ENCODE data around the gene DYNC2LI1. TPM values are rescaled to one million over a fixed set of nuclear protein-coding genes. Genes with fewer than 3 reads are reported as not detected.

The DYNC2LI1 gene
- total RNA-seq, 2 experiments from 2014 or later = 19.5 to 28.4 TPM

- no peaks in the 10 kb centered on the region for H3K9me3 Mint-ChIP-seq (ENCODE audit: low read depth)
- no peak overlapping the region for H3K4me3 Mint-ChIP-seq
- ChIA-PET CTCF (interaction anchor here (1.0 kb wide), 1 partner anchor 245 kb away, joined by 3 read pairs; no protein-coding TSS in a partner anchor), POLR2A (no interaction called here)
- intact Hi-C loops (cut with DNase I, micrococcal nuclease) = no loop called here
- no peak overlapping the region for H3K27ac Mint-ChIP-seq
- H3K27me3 Mint-ChIP-seq = peaks cover 25% of the 10 kb centered on the region
- peaks cover 3% of the 10 kb centered on the region for H3K4me1 Mint-ChIP-seq
- DNase-seq (no peak), ATAC-seq (no peak)
- no peaks in the 10 kb centered on the region for H3K36me3 Mint-ChIP-seq (ENCODE audit: low read depth)
These were observed 49.0 kb downstream of the DYNC2LI1 start for GRCh38 chr2:43822839-43823238.

DNA sequence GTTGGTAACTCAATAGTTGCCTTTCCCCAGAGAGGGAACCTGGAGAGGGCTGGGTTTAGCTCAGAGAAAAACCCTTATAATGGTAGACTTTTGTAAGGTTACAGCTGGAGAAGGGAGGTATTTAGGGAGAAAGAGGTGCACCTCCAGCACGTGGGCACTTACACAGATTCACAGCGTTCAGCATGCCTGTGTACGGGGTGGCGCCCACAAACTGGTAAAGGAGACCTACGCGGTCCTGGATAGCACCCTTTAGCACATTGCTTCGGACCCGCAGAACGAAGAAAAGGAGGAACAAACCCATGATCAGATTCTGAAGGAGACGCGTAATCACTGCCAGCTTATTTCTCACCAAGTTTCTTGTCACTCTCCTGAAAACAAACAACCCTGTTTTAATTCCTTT, 49.9 kb downstream of the DYNC2LI1 start:
- no peak overlapping the region for H3K4me3 Mint-ChIP-seq
- H3K27me3 Mint-ChIP-seq = peaks cover 27% of the 10 kb centered on the region
- H3K27ac Mint-ChIP-seq = no peak overlapping the region
- no peaks in the 10 kb centered on the region for H3K36me3 Mint-ChIP-seq (ENCODE audit: low read depth)
- ATAC-seq (no peak), DNase-seq (no peak)
- ChIA-PET POLR2A (no interaction called here), CTCF (interaction anchor here (0.6 kb wide), 1 partner anchor 126 kb away, joined by 5 read pairs; no protein-coding TSS in a partner anchor)
- H3K4me1 Mint-ChIP-seq = no peaks in the 10 kb centered on the region
- H3K9me3 Mint-ChIP-seq (ENCODE audit: low read depth) = no peaks in the 10 kb centered on the region
- intact Hi-C loops (cut with DNase I, micrococcal nuclease) = no loop called here

- DNase-seq (no peak), ATAC-seq (no peak)
- Mint-ChIP-seq H3K27me3 (peaks cover 30% of the 10 kb centered on the region), H3K9me3 (ENCODE audit: low read depth) (no peaks in the 10 kb centered on the region), H3K4me3 (no peak overlapping the region), H3K27ac (no peak overlapping the region), H3K4me1 (no peaks in the 10 kb centered on the region), H3K36me3 (ENCODE audit: low read depth) (no peaks in the 10 kb centered on the region)
- ChIA-PET CTCF (no interaction called here), POLR2A (no interaction called here)
- intact Hi-C loops (cut with DNase I, micrococcal nuclease) = no loop called here
These were observed 50.7 kb downstream of the DYNC2LI1 start for GRCh38 chr2:43824512-43824911.

- H3K4me3 Mint-ChIP-seq = no peak overlapping the region
- POLR2A ChIA-PET = no interaction called here
- DNase-seq = no peak
- peaks cover 33% of the 10 kb centered on the region for H3K27me3 Mint-ChIP-seq
- no peaks in the 10 kb centered on the region for H3K4me1 Mint-ChIP-seq
- intact Hi-C loops (cut with DNase I, micrococcal nuclease) = no loop called here
- H3K27ac Mint-ChIP-seq = no peak overlapping the region
- CTCF ChIA-PET = no interaction called here
- no peaks in the 10 kb centered on the region for H3K36me3 Mint-ChIP-seq (ENCODE audit: low read depth)
- no peak for ATAC-seq
- no peaks in the 10 kb centered on the region for H3K9me3 Mint-ChIP-seq (ENCODE audit: low read depth)
These were observed 51.2 kb downstream of the DYNC2LI1 start for GRCh38 chr2:43824951-43825493.

- no peak for DNase-seq
- ChIA-PET CTCF (no interaction called here), POLR2A (no interaction called here)
- H3K27me3 Mint-ChIP-seq = peaks cover 38% of the 10 kb centered on the region
- no peak for ATAC-seq
- no peak overlapping the region for H3K27ac Mint-ChIP-seq
- no peaks in the 10 kb centered on the region for H3K36me3 Mint-ChIP-seq (ENCODE audit: low read depth)
- H3K4me3 Mint-ChIP-seq = no peak overlapping the region
- H3K9me3 Mint-ChIP-seq (ENCODE audit: low read depth) = no peaks in the 10 kb centered on the region
- intact Hi-C loops (cut with DNase I, micrococcal nuclease) = no loop called here
- H3K4me1 Mint-ChIP-seq = no peaks in the 10 kb centered on the region
These were observed 52.0 kb downstream of the DYNC2LI1 start for GRCh38 chr2:43825841-43826240.

GRCh38 chr2:43826305-43827250, 52.7 kb downstream of the DYNC2LI1 start:
- Mint-ChIP-seq H3K4me3 (no peak overlapping the region), H3K27me3 (peaks cover 37% of the 10 kb centered on the region), H3K9me3 (ENCODE audit: low read depth) (no peaks in the 10 kb centered on the region), H3K36me3 (ENCODE audit: low read depth) (no peaks in the 10 kb centered on the region), H3K27ac (no peak overlapping the region), H3K4me1 (peaks cover 3% of the 10 kb centered on the region)
- intact Hi-C loops (cut with DNase I, micrococcal nuclease) = no loop called here
- DNase-seq = no peak
- no peak for ATAC-seq
- ChIA-PET POLR2A (no interaction called here), CTCF (no interaction called here)

GRCh38 chr2:43831543-43832294, 57.9 kb downstream of the DYNC2LI1 start:
- no peak for ATAC-seq
- Mint-ChIP-seq H3K27ac (no peak overlapping the region), H3K9me3 (ENCODE audit: low read depth) (no peaks in the 10 kb centered on the region), H3K27me3 (peaks cover 19% of the 10 kb centered on the region), H3K4me1 (peaks cover 3% of the 10 kb centered on the region), H3K36me3 (ENCODE audit: low read depth) (no peaks in the 10 kb centered on the region), H3K4me3 (no peak overlapping the region)
- CTCF ChIA-PET = no interaction called here
- POLR2A ChIA-PET = no interaction called here
- no peak for DNase-seq
- intact Hi-C loops (cut with DNase I, micrococcal nuclease) = no loop called here

DNA sequence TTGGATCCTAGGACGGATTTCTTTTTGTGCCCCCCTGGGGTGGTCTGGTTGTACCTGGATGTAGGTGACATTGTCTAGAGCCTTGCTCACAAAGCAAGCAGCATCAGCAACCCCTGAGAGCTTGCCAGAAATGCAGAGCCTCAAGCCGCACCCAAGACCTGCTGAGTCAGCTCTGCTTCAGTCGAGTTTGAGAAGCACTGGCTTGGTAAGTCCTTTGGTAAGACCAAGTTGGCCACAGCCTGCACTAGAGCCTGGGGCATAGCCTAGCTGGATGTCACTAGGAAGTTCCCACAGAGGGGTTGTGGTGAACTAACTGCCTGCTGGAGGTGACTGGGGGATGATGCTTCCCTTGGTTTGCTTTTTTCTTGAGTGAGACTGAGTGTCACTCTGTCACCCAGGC, 58.6 kb downstream of the DYNC2LI1 start:
- ChIA-PET CTCF (no interaction called here), POLR2A (no interaction called here)
- Mint-ChIP-seq H3K4me3 (no peak overlapping the region), H3K27ac (no peak overlapping the region), H3K27me3 (peaks cover 19% of the 10 kb centered on the region), H3K9me3 (ENCODE audit: low read depth) (no peaks in the 10 kb centered on the region), H3K36me3 (ENCODE audit: low read depth) (no peaks in the 10 kb centered on the region), H3K4me1 (peaks cover 3% of the 10 kb centered on the region)
- intact Hi-C loops (cut with DNase I, micrococcal nuclease) = no loop called here
- DNase-seq (no peak), ATAC-seq (no peak)

DNA sequence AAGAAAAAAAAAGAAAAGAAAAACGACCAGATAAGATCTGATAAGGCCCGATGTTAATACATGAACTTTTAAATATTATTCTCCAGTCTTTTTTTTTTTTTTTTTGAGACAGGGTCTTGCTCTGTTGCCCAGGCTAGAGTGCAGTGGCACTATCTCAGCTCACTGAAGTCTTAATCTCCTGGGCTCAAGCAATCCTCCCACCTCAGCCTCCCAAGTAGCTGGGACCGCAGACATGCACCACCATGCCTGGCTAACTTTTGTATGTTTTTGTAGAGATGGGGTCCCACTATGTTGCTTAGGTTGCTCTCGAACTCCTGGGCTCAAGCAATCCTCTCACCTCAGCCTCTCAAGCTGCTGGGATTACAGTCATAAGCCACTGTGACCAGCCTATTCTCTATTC, 63.2 kb downstream of the DYNC2LI1 start:
- H3K36me3 Mint-ChIP-seq (ENCODE audit: low read depth) = no peaks in the 10 kb centered on the region

GRCh38 chr2:43837831-43838559, 64.2 kb downstream of the DYNC2LI1 start:
- ChIA-PET CTCF (interaction anchor here (1.0 kb wide), 1 partner anchor 8 kb away, joined by 3 read pairs; no protein-coding TSS in a partner anchor), POLR2A (no interaction called here)
- Mint-ChIP-seq H3K9me3 (ENCODE audit: low read depth) (no peaks in the 10 kb centered on the region), H3K4me1 (no peaks in the 10 kb centered on the region), H3K27me3 (no peaks in the 10 kb centered on the region), H3K27ac (no peak overlapping the region), H3K4me3 (no peak overlapping the region), H3K36me3 (ENCODE audit: low read depth) (no peaks in the 10 kb centered on the region)
- intact Hi-C loops (cut with DNase I, micrococcal nuclease) = no loop called here
- DNase-seq (no peak), ATAC-seq (no peak)

More for the DNA sequence above, 63.2 kb downstream of the DYNC2LI1 start:
- Mint-ChIP-seq H3K9me3 (ENCODE audit: low read depth) (no peaks in the 10 kb centered on the region), H3K4me3 (no peak overlapping the region), H3K4me1 (no peaks in the 10 kb centered on the region), H3K27me3 (no peaks in the 10 kb centered on the region), H3K27ac (no peak overlapping the region)
- DNase-seq = no peak
- intact Hi-C loops (cut with DNase I, micrococcal nuclease) = no loop called here
- POLR2A ChIA-PET = no interaction called here
- CTCF ChIA-PET = interaction anchor here (0.6 to 1.0 kb wide), 2 partner anchors 9 to 46 kb away, joined by 3 read pairs; no protein-coding TSS in a partner anchor
- ATAC-seq = no peak

DNA sequence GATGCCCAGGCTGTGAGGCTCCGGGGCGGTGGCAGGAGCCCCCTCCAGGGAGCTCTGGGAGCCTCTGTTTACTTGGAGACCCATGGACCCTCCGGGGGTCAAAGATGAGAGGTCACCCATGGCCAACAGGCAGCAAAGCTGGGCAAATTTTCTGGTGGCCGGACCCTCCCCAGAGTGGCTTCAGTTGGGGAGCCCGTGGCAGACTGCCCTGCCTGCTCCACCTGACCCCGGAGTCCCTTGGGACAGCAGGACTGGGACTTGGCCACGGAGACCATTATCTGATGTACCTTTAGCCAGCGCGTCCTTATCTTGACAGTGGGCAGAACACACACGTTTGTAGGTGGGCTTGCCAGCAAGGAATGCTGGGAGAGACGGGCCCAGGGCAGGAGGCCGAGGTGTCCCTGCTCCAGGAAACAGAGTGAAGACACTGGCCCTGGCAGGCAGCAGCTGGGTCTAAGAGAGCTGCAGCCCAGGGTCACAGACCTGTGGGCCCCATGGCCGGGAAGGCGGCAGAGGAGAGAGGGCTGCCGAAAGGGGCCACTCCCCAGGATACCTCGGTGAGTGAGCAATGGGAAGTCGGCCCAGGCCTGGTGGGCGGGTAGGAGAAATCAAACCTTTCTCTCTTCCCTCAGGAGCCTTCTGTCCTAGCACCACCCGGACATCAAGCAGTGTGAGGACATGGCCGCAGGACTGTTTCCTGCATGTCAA, 64.9 kb downstream of the DYNC2LI1 start, which contains the start of the genes ABCG5 and ABCG8:
Gene ABCG5, minus strand, starts transcription at position 280 of the 708 bp plus-strand sequence. Its CDS starts 160 bp downstream, at position 120.
Gene ABCG8, plus strand, starts transcription at position 412 of the 708 bp plus-strand sequence. Its CDS starts 83 bp downstream, at position 495.
- H3K27ac Mint-ChIP-seq = no peak within 1 kb of the TSS
- ATAC-seq = no peak
- POLR2A ChIA-PET = no interaction called here
- no peaks in the 10 kb centered on the region for H3K36me3 Mint-ChIP-seq (ENCODE audit: low read depth)
- CTCF ChIA-PET = no interaction called here
- intact Hi-C loops (cut with DNase I, micrococcal nuclease) = no loop called here
- H3K4me1 Mint-ChIP-seq = no peaks in the 10 kb centered on the region
- no peak within 1 kb of the TSS for H3K4me3 Mint-ChIP-seq
- no peaks in the 10 kb centered on the region for H3K27me3 Mint-ChIP-seq
- no peak for DNase-seq
- no peaks in the 10 kb centered on the region for H3K9me3 Mint-ChIP-seq (ENCODE audit: low read depth)
